ENCODE results near the gene SNRNP70. TPM values are rescaled to one million over a fixed set of nuclear protein-coding genes. Genes with fewer than 3 reads are reported as not detected.
"Not testable (repeated sequence)": the region's sequence is repeated elsewhere in the genome, so short reads cannot be mapped to it uniquely, and the experiment has no call there.

SNRNP70 gene, protein sequence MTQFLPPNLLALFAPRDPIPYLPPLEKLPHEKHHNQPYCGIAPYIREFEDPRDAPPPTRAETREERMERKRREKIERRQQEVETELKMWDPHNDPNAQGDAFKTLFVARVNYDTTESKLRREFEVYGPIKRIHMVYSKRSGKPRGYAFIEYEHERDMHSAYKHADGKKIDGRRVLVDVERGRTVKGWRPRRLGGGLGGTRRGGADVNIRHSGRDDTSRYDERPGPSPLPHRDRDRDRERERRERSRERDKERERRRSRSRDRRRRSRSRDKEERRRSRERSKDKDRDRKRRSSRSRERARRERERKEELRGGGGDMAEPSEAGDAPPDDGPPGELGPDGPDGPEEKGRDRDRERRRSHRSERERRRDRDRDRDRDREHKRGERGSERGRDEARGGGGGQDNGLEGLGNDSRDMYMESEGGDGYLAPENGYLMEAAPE
- total RNA-seq (100 to 1,000 TPM; 125 to 241 TPM), polyA plus RNA-seq (ENCODE audit: insufficient read length in 2 of 2) (100 to 1,000 TPM; 345 to 463 TPM)
- long read RNA-seq, donor 1, transcript SNRNP70-201 (10 exons, 1,603 nt), result minor isoform, 6 of 178 reads
- long read RNA-seq, donor 1, transcript SNRNP70-203 (3 exons, 3,221 nt), result minor isoform, 19 of 178 reads
- long read RNA-seq, donor 1, transcript SNRNP70-206 (10 exons, 1,574 nt), result major isoform, 28 of 178 reads
- long read RNA-seq, donor 1, partial matches to known transcripts, result 109 of 178 reads
- long read RNA-seq, donor 1, other reads (novel, unspliced or antisense), result 12 of 178 reads
- long read RNA-seq, donor 2, transcript SNRNP70-203 (3 exons, 3,221 nt), result major isoform, 5 of 30 reads
- long read RNA-seq, donor 2, partial matches to known transcripts, result 20 of 30 reads
- long read RNA-seq, donor 2, other reads (novel, unspliced or antisense), result 0 of 30 reads
- long read RNA-seq, donor 3, transcript SNRNP70-206 (10 exons, 1,574 nt), result major isoform, 6 of 44 reads
- long read RNA-seq, donor 3, partial matches to known transcripts, result 33 of 44 reads
- long read RNA-seq, donor 3, other reads (novel, unspliced or antisense), result 0 of 44 reads
- long read RNA-seq, donor 4, transcript SNRNP70-209 (11 exons, 1,757 nt), result minor isoform, 15 of 188 reads
- long read RNA-seq, donor 4, transcript SNRNP70-203 (3 exons, 3,221 nt), result minor isoform, 25 of 188 reads
- long read RNA-seq, donor 4, transcript SNRNP70-201 (10 exons, 1,603 nt), result minor isoform, 10 of 188 reads
- long read RNA-seq, donor 4, transcript SNRNP70-206 (10 exons, 1,574 nt), result major isoform, 30 of 188 reads
- long read RNA-seq, donor 4, partial matches to known transcripts, result 96 of 188 reads
- long read RNA-seq, donor 4, other reads (novel, unspliced or antisense), result 10 of 188 reads

DNA sequence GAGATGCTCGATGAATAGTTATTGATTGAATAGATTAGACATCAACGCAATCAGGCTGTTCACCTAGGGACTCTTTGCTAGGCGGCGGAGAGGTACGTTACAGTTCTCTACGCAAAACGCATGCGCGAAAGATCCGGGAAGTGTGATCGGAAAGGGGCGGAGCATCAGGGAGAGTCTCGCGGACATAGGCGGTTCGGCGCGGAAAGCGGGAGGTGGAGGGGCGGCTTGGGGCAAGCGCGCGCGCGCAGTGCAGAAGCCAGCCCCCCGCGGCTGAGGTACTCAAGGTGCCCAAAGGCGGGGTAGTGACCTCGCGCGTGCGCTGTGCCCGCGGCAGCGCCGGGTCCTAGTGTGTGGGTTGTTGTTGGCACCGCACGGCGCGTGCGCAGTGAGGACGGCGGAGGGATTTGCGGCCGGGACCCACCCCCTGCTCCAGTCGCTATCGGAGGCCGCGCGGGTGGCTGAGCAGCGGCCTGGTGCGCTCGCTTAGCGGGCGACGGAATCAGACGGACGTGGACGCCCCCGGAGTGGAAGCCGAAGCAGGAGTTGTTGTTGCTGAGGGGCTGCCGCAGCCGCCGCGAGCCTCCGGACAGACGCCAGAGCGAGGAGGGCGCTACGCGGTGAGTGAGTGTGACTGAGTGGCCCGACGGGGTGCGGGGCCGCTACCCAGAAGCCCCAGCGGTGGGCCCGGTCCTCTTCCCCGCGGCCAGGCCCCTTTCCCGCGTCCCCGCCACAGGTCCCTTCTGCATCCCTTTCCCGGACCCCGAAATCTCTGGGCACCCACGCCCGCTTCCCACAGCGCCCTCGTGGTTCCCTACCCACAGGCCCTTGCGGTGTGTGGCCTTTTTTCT is at the start of gene SNRNP70:
TSS of gene SNRNP70 (plus strand) at position 432 of the 848 bp plus-strand sequence. CDS start 964 bp downstream, outside the sequence.
- peak; percentile 98 to 100 (median 99) for DNase-seq (ENCODE audit: low read depth in 4 of 6, low spot score in 6 of 6)
- Histone ChIP-seq H3K27me3 (ENCODE audit: control insufficient read depth, insufficient read depth, low read length) (no peaks in the 10 kb centered on the region), H3K9me3 (ENCODE audit: control insufficient read depth, insufficient read depth, low read length) (no peaks in the 10 kb centered on the region), H3K4me1 (ENCODE audit: control insufficient read depth, insufficient read depth, low read length) (peaks cover 19% of the 10 kb centered on the region), H3K4me3 (ENCODE audit: low read depth, low read length) (peak within 1 kb of the TSS; percentile 95), H3K27ac (ENCODE audit: low read depth, low read length) (peak within 1 kb of the TSS; percentile 88), H3K36me3 (ENCODE audit: control insufficient read depth, insufficient read depth, low read length) (peaks cover 27% of the 10 kb centered on the region)
- WGBS (ENCODE audit: insufficient coverage), result 0% methylated on average over 89 of the region's 89 CpGs

DNA sequence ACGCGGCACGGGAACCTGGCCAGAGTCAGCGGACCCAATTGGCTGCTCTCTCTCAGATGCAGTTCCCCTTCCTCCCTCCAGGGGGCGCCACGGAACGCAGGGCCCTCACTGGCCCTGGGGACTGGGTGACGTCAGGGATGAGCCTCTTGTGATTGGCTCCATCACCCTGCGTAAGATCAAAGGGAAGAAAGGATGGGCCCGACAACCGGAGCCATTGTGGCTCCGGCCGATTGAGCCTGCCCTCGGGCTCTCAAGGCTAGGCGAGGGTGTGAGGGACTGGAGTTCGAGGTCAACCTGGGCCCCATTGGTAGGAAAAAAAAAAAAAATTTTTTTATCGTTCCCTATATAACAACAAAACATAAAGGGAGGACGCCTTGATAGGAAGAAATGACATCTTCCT is 48.4 kb upstream of the SNRNP70 start, which contains the start of gene CGB1:
TSS of gene CGB1 (minus strand) at position 81 of the 400 bp plus-strand sequence. CDS start 184 bp downstream, outside the sequence.
- DNase-seq (ENCODE audit: low read depth in 4 of 6, low spot score in 6 of 6); H3K9me3 ChIP-seq (ENCODE audit: control insufficient read depth, insufficient read depth, low read length); H3K4me1 ChIP-seq (ENCODE audit: control insufficient read depth, insufficient read depth, low read length); H3K27me3 ChIP-seq (ENCODE audit: control insufficient read depth, insufficient read depth, low read length); H3K36me3 ChIP-seq (ENCODE audit: control insufficient read depth, insufficient read depth, low read length); H3K4me3 ChIP-seq (ENCODE audit: low read depth, low read length); H3K27ac ChIP-seq (ENCODE audit: low read depth, low read length): not testable (repeated sequence)
- WGBS (ENCODE audit: insufficient coverage), result 31% methylated on average over 8 of the region's 18 CpGs

DNA sequence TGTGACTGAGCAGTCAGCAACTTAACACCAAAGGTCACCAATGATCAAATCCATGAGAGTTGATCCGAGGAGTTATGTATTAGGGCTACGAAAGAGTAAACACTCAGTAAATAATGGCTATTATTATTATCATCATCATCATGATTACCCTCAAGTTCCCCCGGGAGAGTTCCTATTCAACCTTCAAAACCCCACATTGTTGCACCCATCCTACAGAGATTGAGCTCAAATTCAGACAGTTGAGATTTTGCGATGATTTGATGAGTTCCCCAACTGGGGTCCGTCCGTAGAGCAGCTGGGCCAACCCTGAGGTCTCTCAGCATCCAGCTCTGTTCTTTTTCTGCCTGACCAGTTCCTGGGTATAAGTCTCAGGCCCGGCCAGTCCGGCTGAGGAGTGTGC is 47.1 kb upstream of the SNRNP70 start:
- H3K27me3 ChIP-seq (ENCODE audit: control insufficient read depth, insufficient read depth, low read length); H3K27ac ChIP-seq (ENCODE audit: low read depth, low read length); H3K4me3 ChIP-seq (ENCODE audit: low read depth, low read length); H3K36me3 ChIP-seq (ENCODE audit: control insufficient read depth, insufficient read depth, low read length); H3K4me1 ChIP-seq (ENCODE audit: control insufficient read depth, insufficient read depth, low read length); H3K9me3 ChIP-seq (ENCODE audit: control insufficient read depth, insufficient read depth, low read length); DNase-seq (ENCODE audit: low read depth in 4 of 6, low spot score in 6 of 6): not testable (repeated sequence)
- WGBS (ENCODE audit: insufficient coverage), result no CpG with 5 or more reads among the region's 8 CpGs

DNA sequence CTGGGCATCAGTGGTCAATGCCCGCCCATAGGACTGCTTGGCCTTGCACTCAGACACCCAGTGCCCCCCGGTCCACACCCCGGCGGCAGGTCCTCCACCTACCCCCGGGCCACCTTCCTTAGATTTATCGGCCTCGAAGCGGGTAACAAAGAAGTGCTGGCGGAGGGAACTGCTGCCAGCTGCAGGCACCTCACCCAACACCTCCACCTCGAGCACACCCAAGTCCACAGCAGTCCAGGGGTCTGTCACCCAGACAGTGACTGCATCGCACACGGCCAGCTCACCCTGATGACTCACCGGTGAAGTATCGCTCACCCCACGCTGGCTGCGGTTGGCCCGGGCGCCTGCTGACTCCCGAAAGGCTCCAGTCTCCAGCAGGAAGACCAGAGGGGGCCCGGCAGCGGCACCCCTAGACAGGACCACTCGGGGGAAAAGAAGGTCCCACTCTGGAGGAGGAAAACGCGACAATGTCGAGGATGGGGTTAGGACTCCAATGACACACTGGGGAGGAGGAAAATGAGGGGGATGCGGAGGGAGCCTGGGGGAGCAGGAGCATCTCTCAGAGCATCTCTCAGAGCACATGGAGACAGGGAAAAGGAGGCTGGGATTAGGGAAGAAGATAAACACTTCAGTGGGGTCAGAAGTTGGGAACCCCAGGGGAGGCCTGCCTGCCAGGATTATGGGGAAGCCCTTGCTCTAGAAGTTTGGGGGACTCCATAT is 46.5 kb upstream of the SNRNP70 start:
- WGBS (ENCODE audit: insufficient coverage), result 93% methylated on average over 23 of the region's 26 CpGs
- H3K36me3 ChIP-seq (ENCODE audit: control insufficient read depth, insufficient read depth, low read length); H3K4me3 ChIP-seq (ENCODE audit: low read depth, low read length); H3K9me3 ChIP-seq (ENCODE audit: control insufficient read depth, insufficient read depth, low read length); H3K27me3 ChIP-seq (ENCODE audit: control insufficient read depth, insufficient read depth, low read length); DNase-seq (ENCODE audit: low read depth in 4 of 6, low spot score in 6 of 6); H3K27ac ChIP-seq (ENCODE audit: low read depth, low read length); H3K4me1 ChIP-seq (ENCODE audit: control insufficient read depth, insufficient read depth, low read length): not testable (repeated sequence)

DNA sequence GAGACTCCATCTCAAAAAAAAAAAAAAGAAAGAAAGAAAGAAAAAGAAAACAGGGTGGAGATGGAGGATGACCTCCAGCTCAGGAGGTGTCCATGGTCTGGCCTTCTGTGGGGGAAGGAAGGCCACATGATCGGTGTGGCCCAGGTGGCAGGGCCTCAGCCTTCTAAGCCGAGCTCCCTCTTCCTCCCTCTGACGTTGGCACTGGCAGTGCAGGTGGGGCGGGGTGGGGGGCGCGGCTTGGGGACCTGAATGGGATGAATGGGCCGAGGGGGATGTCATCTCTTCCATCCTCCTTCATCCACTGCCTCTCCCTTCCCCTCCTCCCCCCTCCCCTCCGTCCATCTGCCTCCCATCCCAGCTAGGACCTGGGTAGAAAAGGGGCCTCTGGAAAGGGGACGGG is 45.5 kb upstream of the SNRNP70 start:
- DNase-seq (ENCODE audit: low read depth in 4 of 6, low spot score in 6 of 6); H3K4me1 ChIP-seq (ENCODE audit: control insufficient read depth, insufficient read depth, low read length); H3K27me3 ChIP-seq (ENCODE audit: control insufficient read depth, insufficient read depth, low read length); H3K27ac ChIP-seq (ENCODE audit: low read depth, low read length); H3K36me3 ChIP-seq (ENCODE audit: control insufficient read depth, insufficient read depth, low read length); H3K4me3 ChIP-seq (ENCODE audit: low read depth, low read length); H3K9me3 ChIP-seq (ENCODE audit: control insufficient read depth, insufficient read depth, low read length): not testable (repeated sequence)
- WGBS (ENCODE audit: insufficient coverage), result 83% methylated on average over 1 of the region's 9 CpGs

DNA sequence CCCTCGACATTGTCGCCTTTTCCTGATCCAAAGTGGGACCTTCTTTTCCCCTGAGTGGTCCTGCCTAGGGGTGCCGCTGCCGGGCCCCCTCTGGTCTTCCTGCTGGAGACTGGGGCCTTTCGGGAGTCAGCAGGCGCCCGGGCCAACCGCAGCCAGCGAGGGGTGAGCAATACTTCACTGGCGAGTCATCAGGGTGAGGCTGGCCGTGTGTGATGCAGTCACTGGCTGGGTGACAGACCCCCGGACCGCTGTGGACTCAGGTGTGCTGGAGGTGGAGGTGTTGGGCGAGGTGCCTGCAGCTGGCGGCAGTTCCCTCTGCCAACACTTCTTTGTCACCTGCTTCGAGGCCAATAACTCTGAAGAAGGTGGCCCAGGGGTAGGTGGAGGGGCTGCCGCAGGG is 43.1 kb upstream of the SNRNP70 start:
- WGBS (ENCODE audit: insufficient coverage), result 83% methylated on average over 14 of the region's 17 CpGs

DNA sequence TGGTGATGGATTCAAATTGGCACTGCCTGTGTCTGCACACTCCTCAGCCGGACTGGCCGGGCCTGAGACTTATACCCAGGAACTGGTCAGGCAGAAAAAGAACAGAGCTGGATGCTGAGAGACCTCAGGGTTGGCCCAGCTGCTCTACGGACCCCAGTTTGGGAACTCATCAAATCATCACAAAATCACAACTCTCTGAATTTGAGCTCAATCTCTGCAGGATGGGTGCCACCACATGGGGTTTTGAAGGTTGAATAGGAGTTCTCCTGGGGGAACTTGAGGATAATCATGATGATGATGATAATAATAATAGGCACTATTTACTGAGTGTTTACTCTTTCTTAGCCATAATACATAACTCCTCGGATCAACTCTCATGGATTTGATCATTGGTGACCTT is 42.6 kb upstream of the SNRNP70 start:
- not testable (repeated sequence) for H3K4me1 ChIP-seq (ENCODE audit: control insufficient read depth, insufficient read depth, low read length); H3K4me3 ChIP-seq (ENCODE audit: low read depth, low read length); H3K9me3 ChIP-seq (ENCODE audit: control insufficient read depth, insufficient read depth, low read length); DNase-seq (ENCODE audit: low read depth in 4 of 6, low spot score in 6 of 6); H3K27ac ChIP-seq (ENCODE audit: low read depth, low read length); H3K36me3 ChIP-seq (ENCODE audit: control insufficient read depth, insufficient read depth, low read length); H3K27me3 ChIP-seq (ENCODE audit: control insufficient read depth, insufficient read depth, low read length)
- WGBS (ENCODE audit: insufficient coverage), result no CpG with 5 or more reads among the region's 4 CpGs

More for the DNA sequence above, 43.1 kb upstream of the SNRNP70 start:
- no peak overlapping the region for H3K4me3 ChIP-seq (ENCODE audit: low read depth, low read length)
- H3K27me3 ChIP-seq (ENCODE audit: control insufficient read depth, insufficient read depth, low read length), result no peaks in the 10 kb centered on the region
- DNase-seq (ENCODE audit: low read depth in 4 of 6, low spot score in 6 of 6), result no peak
- no peaks in the 10 kb centered on the region for H3K9me3 ChIP-seq (ENCODE audit: control insufficient read depth, insufficient read depth, low read length)
- no peaks in the 10 kb centered on the region for H3K4me1 ChIP-seq (ENCODE audit: control insufficient read depth, insufficient read depth, low read length)
- H3K36me3 ChIP-seq (ENCODE audit: control insufficient read depth, insufficient read depth, low read length), result no peaks in the 10 kb centered on the region
- no peak overlapping the region for H3K27ac ChIP-seq (ENCODE audit: low read depth, low read length)

DNA sequence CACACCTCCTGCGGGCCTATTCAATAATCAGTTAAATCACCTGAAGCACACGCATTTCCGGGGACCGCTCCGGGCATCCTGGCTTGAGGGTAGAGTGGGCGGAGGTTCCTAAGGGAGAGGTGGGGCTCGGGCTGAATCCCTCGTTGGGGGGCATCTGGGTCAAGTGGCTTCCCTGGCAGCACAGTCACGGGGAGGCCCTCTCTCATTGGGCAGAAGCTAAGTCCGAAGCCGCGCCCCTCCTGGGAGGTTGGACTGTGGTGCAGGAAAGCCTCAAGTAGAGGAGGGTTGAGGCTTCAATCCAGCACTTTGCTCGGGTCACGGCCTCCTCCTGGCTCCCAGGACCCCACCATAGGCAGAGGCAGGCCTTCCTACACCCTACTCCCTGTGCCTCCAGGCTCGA is 41.7 kb upstream of the SNRNP70 start, which contains the start of gene CGB5:
TSS of gene CGB5 (plus strand) at position 301 of the 400 bp plus-strand sequence. CDS start 362 bp downstream, outside the sequence.
- not testable (repeated sequence) for H3K9me3 ChIP-seq (ENCODE audit: control insufficient read depth, insufficient read depth, low read length); H3K27ac ChIP-seq (ENCODE audit: low read depth, low read length); H3K4me3 ChIP-seq (ENCODE audit: low read depth, low read length); DNase-seq (ENCODE audit: low read depth in 4 of 6, low spot score in 6 of 6); H3K36me3 ChIP-seq (ENCODE audit: control insufficient read depth, insufficient read depth, low read length); H3K4me1 ChIP-seq (ENCODE audit: control insufficient read depth, insufficient read depth, low read length); H3K27me3 ChIP-seq (ENCODE audit: control insufficient read depth, insufficient read depth, low read length)
- WGBS (ENCODE audit: insufficient coverage), result 70% methylated on average over 10 of the region's 15 CpGs
